ENCODE measurements around the gene GNA14.

Gene GNA14

GRCh38 chr9:77659926-77660325, 11.8 kb upstream of the GNA14 start:
- no peak for TF ChIP-seq CTCF (IDR thresholded peaks at IDR 0.05; ENCODE audit: extremely low read depth, missing control alignments)

GRCh38 chr9:77651203-77651602, 3.1 kb upstream of the GNA14 start:
- TF ChIP-seq CTCF (IDR thresholded peaks at IDR 0.05; ENCODE audit: extremely low read depth, missing control alignments): no peak
- no peak for DNase-seq (ENCODE audit: low spot score)

More at GRCh38 chr9:77659926-77660325, 11.8 kb upstream of the GNA14 start:
- DNase-seq (ENCODE audit: low spot score): no peak

- no peak for TF ChIP-seq CTCF (IDR thresholded peaks at IDR 0.05; ENCODE audit: extremely low read depth, missing control alignments)
- DNase-seq (ENCODE audit: low spot score): no peak
Observed at GRCh38 chr9:77649109-77649812, 1.1 kb upstream of the GNA14 start.

GRCh38 chr9:77647267-77648233, 572 bp downstream of the GNA14 start:
- no peak for TF ChIP-seq CTCF (IDR thresholded peaks at IDR 0.05; ENCODE audit: extremely low read depth, missing control alignments)
- DNase-seq (ENCODE audit: low spot score): no peak

- TF ChIP-seq CTCF (IDR thresholded peaks at IDR 0.05; ENCODE audit: extremely low read depth, missing control alignments): no peak
- no peak for DNase-seq (ENCODE audit: low spot score)
Observed at GRCh38 chr9:77643871-77644270, 4.3 kb downstream of the GNA14 start.

- DNase-seq (ENCODE audit: low spot score): no peak
- TF ChIP-seq CTCF (IDR thresholded peaks at IDR 0.05; ENCODE audit: extremely low read depth, missing control alignments): no peak
Observed at GRCh38 chr9:77640741-77641580, 7.2 kb downstream of the GNA14 start.
